ENCODE measurements around the gene IVD. TPM values are rescaled to one million over a fixed set of nuclear protein-coding genes. Genes with fewer than 3 reads are reported as not detected.

The IVD gene
- polyA plus RNA-seq, 1 donor (not counting 4 experiments of a cell fraction or from before 2014, with no cell fraction given) = 13.0 TPM

DNA sequence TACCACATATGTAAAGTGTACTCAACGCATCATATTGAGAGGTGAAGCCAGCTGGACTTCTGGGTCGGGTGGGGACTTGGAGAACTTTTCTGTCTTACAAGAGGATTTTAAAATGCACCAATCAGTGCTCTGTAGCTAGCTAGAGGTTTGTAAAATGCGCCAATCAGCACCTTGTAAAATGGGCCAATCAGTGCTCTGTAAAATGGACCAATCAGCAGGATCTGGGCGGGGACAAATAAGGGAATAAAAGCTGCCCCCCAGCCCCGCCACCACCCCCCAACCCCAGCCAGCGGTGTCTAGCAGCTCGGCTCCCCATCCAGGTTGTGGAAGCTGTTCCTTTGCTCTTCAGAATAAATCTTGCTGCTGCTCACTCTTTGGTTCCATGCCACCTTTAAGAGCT, 6.2 kb upstream of the IVD start:
- TF ChIP-seq, protein P1, sequence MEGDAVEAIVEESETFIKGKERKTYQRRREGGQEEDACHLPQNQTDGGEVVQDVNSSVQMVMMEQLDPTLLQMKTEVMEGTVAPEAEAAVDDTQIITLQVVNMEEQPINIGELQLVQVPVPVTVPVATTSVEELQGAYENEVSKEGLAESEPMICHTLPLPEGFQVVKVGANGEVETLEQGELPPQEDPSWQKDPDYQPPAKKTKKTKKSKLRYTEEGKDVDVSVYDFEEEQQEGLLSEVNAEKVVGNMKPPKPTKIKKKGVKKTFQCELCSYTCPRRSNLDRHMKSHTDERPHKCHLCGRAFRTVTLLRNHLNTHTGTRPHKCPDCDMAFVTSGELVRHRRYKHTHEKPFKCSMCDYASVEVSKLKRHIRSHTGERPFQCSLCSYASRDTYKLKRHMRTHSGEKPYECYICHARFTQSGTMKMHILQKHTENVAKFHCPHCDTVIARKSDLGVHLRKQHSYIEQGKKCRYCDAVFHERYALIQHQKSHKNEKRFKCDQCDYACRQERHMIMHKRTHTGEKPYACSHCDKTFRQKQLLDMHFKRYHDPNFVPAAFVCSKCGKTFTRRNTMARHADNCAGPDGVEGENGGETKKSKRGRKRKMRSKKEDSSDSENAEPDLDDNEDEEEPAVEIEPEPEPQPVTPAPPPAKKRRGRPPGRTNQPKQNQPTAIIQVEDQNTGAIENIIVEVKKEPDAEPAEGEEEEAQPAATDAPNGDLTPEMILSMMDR (optimal IDR thresholded peaks at IDR 0.05 in 1 of 3, IDR thresholded peaks at IDR 0.05 in 1 of 3, conservative IDR thresholded peaks at IDR 0.05 in 1 of 3; ENCODE audit: extremely low read depth in 1 of 3, insufficient read depth in 2 of 3, low read length in 3 of 3) = no peak
- TF ChIP-seq EZH2 (IDR thresholded peaks at IDR 0.05; ENCODE audit: low read length) = no peak
- Histone ChIP-seq H3K4me2 (ENCODE audit: control insufficient read depth, extremely low read depth, insufficient read depth, low read depth, low read length) (no peak overlapping the region), H3K79me2 (ENCODE audit: control insufficient read depth, insufficient read depth, low read length) (no peaks in the 10 kb centered on the region), H3K36me3 (ENCODE audit: control insufficient read depth in 2 of 2, extremely low read depth in 1 of 2, insufficient read depth in 2 of 2, low read length in 2 of 2) (no peaks in the 10 kb centered on the region), H4K20me1 (ENCODE audit: control insufficient read depth, extremely low read depth, insufficient read depth, low read length) (no peaks in the 10 kb centered on the region), H3K9me3 (ENCODE audit: control insufficient read depth, low read depth, low read length) (no peaks in the 10 kb centered on the region), H3K9ac (ENCODE audit: control insufficient read depth, extremely low read depth, insufficient read depth, low read length) (no peak overlapping the region), H3K27ac (ENCODE audit: control insufficient read depth, insufficient read depth, low read length) (no peak overlapping the region), H2AFZ (ENCODE audit: control insufficient read depth, low read length) (no peak overlapping the region), H3K4me3 (ENCODE audit: control insufficient read depth in 2 of 3, extremely low read depth in 1 of 3, insufficient read depth in 2 of 3, low read depth in 1 of 3, low read length in 3 of 3) (no peak overlapping the region), H3K9me1 (ENCODE audit: control insufficient read depth, extremely low read depth, insufficient read depth, low read length) (no peaks in the 10 kb centered on the region), H3K4me1 (ENCODE audit: control insufficient read depth, extremely low read depth, insufficient read depth, low read length) (no peaks in the 10 kb centered on the region), H3K27me3 (ENCODE audit: control insufficient read depth, extremely low read depth, insufficient read depth, low read length) (no peaks in the 10 kb centered on the region)
- FAIRE-seq (no peak), DNase-seq (ENCODE audit: low read depth, low spot score) (no peak)
- dilution Hi-C loops (cut with MboI; ENCODE audit: extremely low pct_ligation_motif_present, low sequenced_read_pairs) = no loop called here

DNA sequence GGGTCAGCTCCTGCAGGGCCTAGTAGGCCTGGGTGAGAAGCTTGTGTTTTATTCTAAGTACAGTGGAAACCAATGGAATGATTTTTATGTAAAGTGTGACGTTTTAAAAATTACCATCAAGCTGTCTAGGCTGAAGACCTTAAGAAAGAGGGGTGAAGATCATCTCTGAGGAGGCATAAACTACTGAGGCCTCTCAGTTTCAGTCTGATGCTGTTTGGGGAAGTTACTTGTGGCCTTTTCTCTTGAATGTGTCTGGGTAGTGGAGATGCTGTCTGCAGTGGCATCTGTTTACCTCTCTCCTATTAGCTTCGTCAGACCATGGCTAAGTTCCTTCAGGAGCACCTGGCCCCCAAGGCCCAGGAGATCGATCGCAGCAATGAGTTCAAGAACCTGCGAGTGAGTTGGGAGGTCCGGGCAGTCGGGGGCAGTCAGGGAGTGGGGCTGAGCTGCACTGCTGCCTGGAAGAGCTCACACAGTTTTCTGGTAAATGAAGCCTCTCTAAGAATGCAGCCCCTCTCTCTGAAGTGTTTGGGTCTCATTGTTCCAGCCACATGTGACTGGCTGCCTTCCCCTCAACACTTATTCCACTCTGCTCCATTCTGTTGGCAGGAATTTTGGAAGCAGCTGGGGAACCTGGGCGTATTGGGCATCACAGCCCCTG, 1.9 kb downstream of the IVD start:
- Histone ChIP-seq H3K9me3 (ENCODE audit: control insufficient read depth, low read depth, low read length) (no peaks in the 10 kb centered on the region), H3K4me2 (ENCODE audit: control insufficient read depth, extremely low read depth, insufficient read depth, low read depth, low read length) (no peak overlapping the region), H3K4me3 (ENCODE audit: control insufficient read depth in 2 of 3, extremely low read depth in 1 of 3, insufficient read depth in 2 of 3, low read depth in 1 of 3, low read length in 3 of 3) (no peak overlapping the region)

More for the DNA sequence above, 1.9 kb downstream of the IVD start:
- no peak for TF ChIP-seq EZH2 (IDR thresholded peaks at IDR 0.05; ENCODE audit: low read length)
- TF ChIP-seq, protein P1 (optimal IDR thresholded peaks at IDR 0.05 in 1 of 3, IDR thresholded peaks at IDR 0.05 in 1 of 3, conservative IDR thresholded peaks at IDR 0.05 in 1 of 3; ENCODE audit: extremely low read depth in 1 of 3, insufficient read depth in 2 of 3, low read length in 3 of 3) = no peak
- Histone ChIP-seq H4K20me1 (ENCODE audit: control insufficient read depth, extremely low read depth, insufficient read depth, low read length) (no peaks in the 10 kb centered on the region), H3K4me1 (ENCODE audit: control insufficient read depth, extremely low read depth, insufficient read depth, low read length) (peaks cover 11% of the 10 kb centered on the region), H3K9me1 (ENCODE audit: control insufficient read depth, extremely low read depth, insufficient read depth, low read length) (no peaks in the 10 kb centered on the region), H2AFZ (ENCODE audit: control insufficient read depth, low read length) (no peak overlapping the region), H3K27ac (ENCODE audit: control insufficient read depth, insufficient read depth, low read length) (no peak overlapping the region), H3K79me2 (ENCODE audit: control insufficient read depth, insufficient read depth, low read length) (no peaks in the 10 kb centered on the region), H3K36me3 (ENCODE audit: control insufficient read depth in 2 of 2, extremely low read depth in 1 of 2, insufficient read depth in 2 of 2, low read length in 2 of 2) (peaks cover 7 to 11% of the 10 kb centered on the region in 2 experiments), H3K9ac (ENCODE audit: control insufficient read depth, extremely low read depth, insufficient read depth, low read length) (no peak overlapping the region), H3K27me3 (ENCODE audit: control insufficient read depth, extremely low read depth, insufficient read depth, low read length) (no peaks in the 10 kb centered on the region)
- DNase-seq (ENCODE audit: low read depth, low spot score) = no peak
- no peak for FAIRE-seq
- dilution Hi-C loops (cut with MboI; ENCODE audit: extremely low pct_ligation_motif_present, low sequenced_read_pairs) = no loop called here

Data from keratinocyte (primary cell).